ENCODE data around the gene SMIM22.

SMIM22 gene

DNA sequence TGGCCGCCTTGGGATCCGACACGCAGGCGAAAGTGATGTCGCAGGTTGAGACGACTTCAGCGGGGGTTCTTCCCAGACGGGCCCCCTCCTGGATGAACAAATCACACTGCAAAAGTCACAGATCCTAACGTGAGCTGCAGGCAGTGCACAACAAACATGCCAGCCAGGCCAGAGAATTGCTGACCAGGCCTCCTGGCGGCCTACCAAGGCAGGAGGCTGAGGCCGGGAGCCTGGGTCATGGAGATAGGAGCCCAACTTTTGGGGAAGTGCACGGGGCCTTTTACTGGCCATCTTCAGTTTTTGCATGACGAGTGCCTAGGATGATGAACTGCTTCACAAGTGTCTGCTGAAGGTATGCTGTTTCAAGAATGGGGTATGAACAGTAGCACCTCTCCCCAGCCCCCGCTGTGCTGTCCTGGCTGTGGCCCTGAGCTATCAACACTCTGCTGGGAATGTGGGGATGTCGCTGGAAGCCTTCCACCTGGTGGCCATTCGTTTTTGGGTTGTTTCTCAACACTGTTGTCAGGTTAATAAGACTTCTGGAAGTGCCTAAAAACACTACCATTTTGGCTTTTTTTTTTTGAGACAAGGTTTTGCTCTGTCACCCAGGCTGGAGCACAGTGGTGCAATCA lies 19.5 kb downstream of the SMIM22 start:
- no peak for DNase-seq

DNA sequence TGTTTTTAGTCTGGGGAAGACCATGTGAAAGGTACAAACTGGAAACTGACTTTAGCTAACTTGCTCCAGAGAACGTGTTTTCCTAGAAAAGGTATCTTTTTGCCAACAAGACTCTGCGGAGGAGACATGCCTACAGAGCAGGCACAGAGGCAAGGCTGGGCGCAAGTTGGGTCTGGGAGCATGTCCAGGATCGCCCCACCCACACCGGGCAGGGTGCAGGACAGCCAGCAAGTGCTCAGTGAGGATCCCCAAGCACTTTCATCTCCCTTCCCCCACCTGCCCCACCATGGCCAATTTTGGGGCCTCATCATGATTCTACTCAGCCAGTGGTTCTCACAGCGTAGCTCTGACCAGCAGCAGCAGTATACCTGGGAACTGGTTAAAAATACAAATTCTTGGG lies 25.5 kb downstream of the SMIM22 start:
- DNase-seq = no peak

DNA sequence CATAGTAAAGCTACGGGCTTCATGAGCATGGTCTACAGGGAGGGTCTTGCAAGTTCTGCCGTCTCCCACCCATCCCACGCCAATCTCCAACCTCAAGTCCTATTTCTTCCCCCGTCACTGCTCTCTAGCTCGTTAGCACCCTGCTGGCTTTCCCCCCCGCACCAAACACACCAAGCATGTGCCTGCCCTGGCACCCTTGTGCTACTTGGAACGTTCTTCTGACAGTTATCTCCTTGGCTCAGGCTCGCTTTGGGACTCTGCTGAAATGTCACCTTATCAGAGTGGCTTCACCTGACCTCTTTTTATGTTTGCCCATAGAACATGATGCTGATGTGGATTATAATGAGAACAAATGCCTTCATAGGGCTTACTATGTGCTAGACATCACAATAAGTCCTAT lies 30.0 kb downstream of the SMIM22 start:
- no peak for DNase-seq

DNA sequence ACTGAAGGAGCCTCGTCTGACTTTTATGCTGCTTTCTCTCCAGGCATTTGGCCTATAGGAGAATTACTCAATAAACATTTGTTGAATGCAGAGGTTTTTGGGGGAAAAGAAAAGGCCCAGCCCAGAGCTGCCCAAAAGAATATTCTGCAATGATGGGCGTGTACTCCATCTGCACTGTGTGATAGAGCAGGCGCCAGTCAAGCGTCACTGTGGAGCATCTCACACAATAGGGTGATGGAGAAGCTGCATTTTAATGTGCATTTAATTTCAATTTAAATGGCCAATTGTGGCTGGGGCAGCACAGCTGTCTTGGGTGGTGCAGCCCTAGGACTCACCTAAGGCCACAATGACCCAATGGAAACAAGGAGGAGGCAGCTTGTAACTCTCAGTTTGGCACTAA lies 31.4 kb downstream of the SMIM22 start:
- DNase-seq = no peak

GRCh38 chr16:4826980-4827379 lies 31.8 kb downstream of the SMIM22 start:
- no peak for DNase-seq

DNA sequence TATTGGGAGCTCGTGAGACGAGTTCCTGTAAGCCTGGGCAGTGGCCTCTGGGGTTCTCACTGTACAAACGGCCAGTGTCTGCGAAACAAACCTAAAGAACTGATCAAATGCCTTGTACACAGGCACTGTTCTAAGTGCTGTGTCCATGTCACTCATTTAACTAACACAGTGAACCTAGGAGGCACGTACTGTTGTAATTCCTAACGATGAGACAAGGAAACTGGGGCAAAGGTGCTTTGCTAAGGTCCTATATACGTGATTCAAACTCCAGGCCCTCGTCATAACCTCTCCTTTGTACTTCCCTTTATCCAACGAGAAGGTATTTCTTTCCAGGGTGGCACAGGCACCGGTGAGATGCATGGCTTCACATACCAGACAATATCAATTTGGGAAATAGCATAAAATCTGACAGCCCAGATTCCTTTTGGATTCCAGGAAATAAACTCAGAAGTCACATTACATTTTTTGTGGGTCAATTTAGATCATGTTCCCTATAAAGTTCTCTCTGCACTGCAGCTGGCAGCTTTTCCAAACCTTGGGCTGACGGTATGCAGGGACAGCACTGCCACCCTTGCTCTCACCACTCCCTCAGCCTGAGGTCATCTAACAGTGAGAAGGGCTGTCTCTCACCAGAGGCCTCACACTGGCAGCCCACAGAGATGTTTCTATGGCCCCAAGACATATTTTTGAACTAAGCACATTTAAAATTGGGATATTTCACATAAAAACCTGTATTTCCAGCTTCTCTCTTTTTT lies 33.6 kb downstream of the SMIM22 start:
- no peak for DNase-seq

GRCh38 chr16:4830408-4830807 lies 35.2 kb downstream of the SMIM22 start:
- no peak for DNase-seq

DNA sequence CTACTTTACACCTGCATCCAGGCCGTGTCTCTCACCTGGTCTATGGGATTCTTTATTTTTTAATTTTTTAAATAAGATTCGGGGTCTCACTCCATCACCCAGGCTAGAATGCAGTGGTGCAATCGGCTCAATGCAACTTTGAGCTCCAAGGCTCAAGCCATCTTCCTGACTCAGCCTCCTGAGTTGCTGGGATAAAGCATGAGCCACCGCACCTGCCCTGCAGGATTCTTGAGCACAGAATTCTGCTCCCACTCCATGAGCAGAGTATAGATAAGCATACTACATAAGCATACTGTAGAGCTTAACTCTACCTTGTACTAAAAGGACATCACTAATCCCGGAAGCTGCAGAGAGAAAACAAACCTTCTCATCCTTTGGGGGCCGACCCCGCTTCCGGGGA lies 36.4 kb downstream of the SMIM22 start:
- no peak for DNase-seq

DNA sequence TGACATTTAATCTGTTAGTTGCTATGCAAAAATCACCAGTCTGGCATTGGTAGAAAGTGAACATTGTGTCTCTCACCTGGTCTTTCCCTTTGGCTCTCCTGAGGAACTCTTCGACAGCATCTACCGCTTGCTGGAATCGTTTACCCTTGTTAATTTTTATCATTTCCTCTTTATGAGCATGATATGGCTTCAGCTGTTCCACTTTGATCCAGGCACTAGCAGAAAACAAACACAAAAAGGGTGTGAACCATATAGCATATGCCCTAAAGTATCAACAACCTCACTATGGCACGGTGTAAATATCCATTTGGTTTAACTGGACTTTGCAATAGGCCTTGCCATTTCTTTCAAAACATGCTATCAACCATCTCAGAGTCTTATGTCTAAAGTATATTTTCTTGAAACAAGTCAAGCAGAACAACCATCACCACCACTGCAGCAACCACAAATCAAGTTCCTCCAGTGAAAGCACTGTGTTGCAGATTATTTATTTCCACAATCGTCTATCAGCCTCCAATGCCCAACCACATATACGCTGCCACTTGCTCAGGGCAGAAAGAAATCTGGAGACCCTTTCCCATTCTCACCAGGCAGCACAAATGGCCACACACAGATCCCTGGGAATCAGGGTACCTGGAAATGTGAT lies 37.7 kb downstream of the SMIM22 start:
- DNase-seq = no peak

DNA sequence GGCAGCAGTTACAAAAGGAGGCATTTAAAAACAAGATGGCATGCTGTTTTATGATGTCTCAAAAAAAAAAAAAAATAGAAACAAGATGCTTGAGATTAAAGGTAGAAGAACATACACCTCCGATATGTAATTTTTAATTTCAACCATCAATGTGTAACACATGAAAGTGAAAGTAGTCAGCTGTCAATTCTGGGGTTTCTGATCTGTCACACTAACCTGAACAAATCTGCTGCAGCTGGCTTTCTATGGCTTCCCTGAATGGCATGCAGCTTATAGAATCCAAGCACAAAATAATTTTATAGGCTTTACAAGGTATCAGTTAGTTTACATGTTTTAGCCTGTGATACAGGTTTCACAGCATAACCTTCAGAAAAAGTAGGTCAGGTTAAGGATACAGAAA lies 38.4 kb downstream of the SMIM22 start:
- no peak for DNase-seq

DNA sequence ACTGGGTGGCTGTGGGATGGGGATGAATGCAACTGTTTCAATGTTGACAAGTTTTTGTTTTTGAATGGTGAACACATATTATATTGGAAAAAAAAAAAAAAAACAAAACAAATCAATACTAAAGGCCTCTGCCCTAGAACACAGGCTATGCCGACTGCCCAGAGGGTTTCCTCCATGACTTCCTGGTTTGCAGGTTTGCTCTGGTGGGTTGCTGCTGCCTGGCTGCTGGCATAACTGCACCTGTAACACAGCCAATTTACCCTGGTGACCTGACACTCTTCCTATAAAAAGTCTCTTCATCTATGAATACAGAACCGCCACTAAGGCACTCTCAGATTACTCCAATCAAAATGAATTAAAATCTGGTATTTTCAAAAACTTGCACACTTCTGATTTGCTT lies 41.6 kb downstream of the SMIM22 start:
- no peak for DNase-seq

GRCh38 chr16:4837733-4838501 lies 42.7 kb downstream of the SMIM22 start:
- DNase-seq = no peak

DNA sequence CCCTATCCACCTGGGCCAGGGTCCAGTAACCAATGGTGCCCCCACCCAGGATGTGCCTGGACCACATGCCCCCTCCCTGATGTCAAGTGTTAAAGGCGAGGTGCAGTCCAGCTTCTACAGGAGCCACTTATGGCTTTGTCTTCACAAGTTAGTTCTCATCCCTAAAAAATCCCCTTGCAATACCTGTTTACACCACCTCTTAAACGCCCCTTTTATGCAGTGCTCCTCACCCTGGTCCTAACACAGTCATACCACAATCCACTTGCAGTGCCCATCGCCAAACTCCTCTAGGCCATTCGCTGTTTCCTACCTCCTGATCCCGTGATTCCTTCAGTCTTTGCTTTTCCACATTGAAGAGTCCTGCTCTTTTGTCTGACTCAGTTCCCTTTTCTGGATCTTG lies 44.8 kb downstream of the SMIM22 start:
- no peak for DNase-seq

DNA sequence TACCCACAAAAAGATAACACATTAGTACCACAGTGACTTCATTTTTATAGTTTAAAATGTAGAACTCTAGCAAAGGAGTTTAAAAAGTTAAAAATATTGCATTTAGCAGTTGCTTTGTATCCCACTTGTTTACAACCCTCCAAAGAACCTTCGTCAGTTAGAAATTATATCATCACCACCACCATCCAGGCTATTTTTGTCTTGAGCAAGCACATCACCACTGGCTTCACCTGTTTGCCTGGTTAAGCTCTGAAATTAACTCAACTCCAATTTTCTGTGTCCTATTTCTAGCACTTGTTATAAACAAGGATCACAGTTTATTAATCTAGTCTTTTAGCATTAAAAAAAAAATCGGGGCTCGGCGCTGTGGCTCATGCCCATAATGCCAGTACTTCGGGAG lies 45.8 kb downstream of the SMIM22 start:
- no peak for DNase-seq
